Breast epithelium (tissue), 3 donors: Measurements from ENCODE around the gene CDK18.

Experiments used
- CTCF ChIP-seq, 3 donors: fragments of 450-650 bp; IDR thresholded peaks; one replicate each; pipeline ENCODE4 v1.5.1; 2016 to 2017; ENCODE audit warnings: antibody characterized with exemption in 3 of 3, mild to moderate bottlenecking in 3 of 3, moderate library complexity in 3 of 3
- POLR2A ChIP-seq: fragments of 450-650 bp; IDR thresholded peaks from one replicate; pipeline ENCODE4 v1.6.1; 2016; ENCODE audit warnings: antibody characterized with exemption, mild to moderate bottlenecking, moderate library complexity
- POLR2AphosphoS5 ChIP-seq, 3 donors: sonication (generic); formaldehyde crosslinking; IDR thresholded peaks; one replicate each; pipeline ENCODE4 v1.6.1; 2017; ENCODE audit warnings: antibody characterized with exemption in 3 of 3

- TF ChIP-seq CTCF (IDR thresholded peaks at IDR 0.05), result no peak
- no peak for TF ChIP-seq POLR2A
- peak; percentile 19 to 42 (median 33) for TF ChIP-seq POLR2AphosphoS5 (IDR thresholded peaks at IDR 0.05)
Observed at GRCh38 chr1:205543351-205544301, 39.2 kb downstream of the CDK18 start.
